Nasal cavity respiratory epithelium epithelial cell of viscerocranial mucosa (primary cell): ENCODE results near the gene LGR6. TPM values are rescaled to one million over a fixed set of nuclear protein-coding genes. Genes with fewer than 3 reads are reported as not detected.

Source experiments
- total RNA-seq: library from RNA; depleted of rRNA; stranded (reverse); fragments of >200 nt; gene quantifications from 2 replicates; pipeline ENCODE4 v1.2.3, GENCODE V29; 2014

The LGR6 gene
- under 0.01 TPM in 1 of 2 replicates, not detected in the other for total RNA-seq

GRCh38 chr1:202193614-202194327 is at the start of gene LGR6:
LGR6 (plus strand) TSS chr1:202193799; CDS start chr1:202193990, 191 bp downstream.

DNA sequence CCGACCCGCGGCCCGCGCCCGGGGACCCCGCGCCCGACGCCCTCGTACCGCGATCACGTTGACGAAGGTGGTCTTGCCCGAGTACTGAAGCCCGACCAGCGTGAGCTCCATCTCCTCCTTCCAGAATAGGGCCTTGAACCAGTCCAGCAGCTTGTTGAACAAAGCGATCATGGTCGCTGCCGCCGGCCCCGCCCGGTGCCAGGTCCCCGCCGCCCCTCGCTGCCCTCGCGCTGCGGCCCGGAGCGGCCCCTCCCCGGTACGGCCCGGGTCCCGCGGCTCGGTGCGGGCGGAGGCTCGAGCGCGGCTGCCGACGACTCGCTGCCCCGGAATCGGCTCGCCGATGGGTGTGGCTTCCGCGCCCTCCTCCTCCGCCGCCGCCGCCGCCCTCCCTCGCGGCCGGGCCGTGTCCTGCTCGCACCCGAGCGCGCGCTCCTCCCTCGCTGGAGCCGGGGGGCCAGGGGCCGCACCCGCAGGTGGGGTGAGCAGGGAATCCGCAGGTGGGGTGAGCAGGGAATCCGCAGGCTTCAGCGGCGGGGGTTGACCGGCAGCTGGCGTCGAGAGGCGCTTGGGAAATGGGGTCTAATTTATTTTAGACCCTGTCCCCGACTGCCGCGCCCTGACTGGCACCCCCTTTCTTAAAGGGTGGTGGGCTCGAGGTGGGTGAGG is 49.1 kb upstream of the LGR6 start, which contains the start of gene ARL8A:
Gene ARL8A (minus strand): TSS at position 336 of the 666 bp plus-strand sequence. CDS start 165 bp downstream, at position 171.

DNA sequence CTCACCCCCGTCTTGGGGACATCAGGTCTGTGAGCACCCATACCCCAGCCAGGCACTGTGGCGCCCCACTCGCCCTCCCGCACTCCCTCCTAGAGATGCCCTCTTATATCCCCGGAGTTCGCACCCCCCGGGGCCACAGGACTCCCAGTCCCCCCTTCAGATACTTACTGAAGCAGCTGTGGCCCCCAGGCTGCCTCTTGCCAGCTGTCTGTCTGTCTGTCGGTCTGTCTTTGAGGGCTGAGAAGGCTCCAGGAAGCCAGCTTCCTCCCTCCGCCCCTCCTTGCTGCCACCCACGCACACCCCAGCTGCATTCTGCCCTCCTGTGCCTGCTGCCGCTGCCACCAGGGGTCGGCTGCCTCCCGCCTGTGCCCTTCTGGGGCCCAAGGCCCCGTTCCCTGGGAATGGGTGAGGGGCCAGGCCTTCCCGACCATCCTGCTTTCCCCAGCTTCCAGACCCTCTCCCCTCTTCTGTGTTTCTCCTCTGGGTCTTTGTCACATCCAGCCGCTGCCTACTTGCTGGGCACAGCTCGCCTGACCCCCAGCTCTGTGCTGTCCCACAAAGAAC is 33.1 kb upstream of the LGR6 start, which contains the start of gene PTPN7:
Gene PTPN7 (minus strand): TSS at position 226 of the 564 bp plus-strand sequence. CDS start 1,200 bp downstream, outside the sequence.

DNA sequence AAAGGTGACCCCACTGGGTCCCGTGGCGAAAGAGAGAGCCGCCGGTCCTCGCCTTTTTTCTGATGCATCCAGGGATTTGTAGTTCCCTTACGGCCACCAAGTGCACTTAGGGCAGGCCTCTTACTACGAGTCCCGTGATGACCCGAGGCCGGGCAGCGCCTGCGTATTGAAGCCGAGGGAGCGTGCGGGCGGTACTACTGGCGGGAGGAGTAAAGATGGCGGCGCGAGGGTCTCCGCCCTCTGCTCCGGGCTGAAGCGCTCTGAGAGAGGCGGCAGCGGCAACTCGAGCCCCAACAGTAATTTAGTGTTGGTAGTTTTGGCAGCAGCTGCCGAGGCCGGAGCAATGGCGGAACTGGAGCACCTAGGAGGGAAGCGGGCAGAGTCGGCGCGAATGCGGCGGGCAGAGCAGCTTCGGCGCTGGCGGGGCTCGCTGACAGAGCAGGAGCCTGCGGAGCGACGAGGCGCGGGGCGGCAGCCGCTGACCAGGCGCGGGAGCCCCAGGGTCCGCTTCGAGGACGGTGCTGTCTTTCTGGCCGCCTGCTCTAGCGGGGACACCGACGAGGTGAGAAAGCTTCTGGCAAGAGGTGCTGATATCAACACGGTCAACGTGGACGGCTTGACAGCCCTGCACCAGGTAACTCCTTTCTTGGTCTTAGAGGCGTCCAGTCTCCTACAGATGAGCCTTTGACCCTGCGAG is 155.1 kb downstream of the LGR6 start, which contains the start of gene PPP1R12B:
Gene PPP1R12B (plus strand): TSS at position 191 of the 697 bp plus-strand sequence. CDS start 153 bp downstream, at position 344.

Other genes starting within 250 kb of the LGR6 start
- 0.21 TPM in 1 of 2 replicates, not detected in the other for gene LMOD1, start 247.3 kb upstream of the LGR6 start, total RNA-seq
- gene TIMM17A, start 238.3 kb upstream of the LGR6 start, total RNA-seq: 39.9 and 72.1 TPM in 2 replicates
- gene RNPEP, start 211.2 kb upstream of the LGR6 start, total RNA-seq: 39.6 and 65.1 TPM in 2 replicates
- 23.2 and 49.3 TPM in 2 replicates for gene ELF3, start 183.2 kb upstream of the LGR6 start, total RNA-seq
- gene GPR37L1, start 70.9 kb upstream of the LGR6 start, total RNA-seq: not detected in 2 replicates
- 29.4 and 45.3 TPM in 2 replicates for gene ARL8A, start 49.1 kb upstream of the LGR6 start, total RNA-seq
- not detected in 2 replicates for gene PTPN7, start 33.2 kb upstream of the LGR6 start, total RNA-seq
- gene UBE2T, start 148.1 kb downstream of the LGR6 start, total RNA-seq: 4.3 and 7.2 TPM in 2 replicates
- 5.5 and 25.1 TPM in 2 replicates for gene PPP1R12B, start 154.9 kb downstream of the LGR6 start, total RNA-seq